HCT116 (cell line): ENCODE data around the gene ZBTB20. TPM values are rescaled to one million over a fixed set of nuclear protein-coding genes. Genes with fewer than 3 reads are reported as not detected.

ENCODE experiments used
- ATAC-seq: fragments of 200-7000 bp; cut with Tn5 transposase; 2 replicates; pipeline ENCODE4 v1.9.1; 2020; ENCODE audit warnings: mild to moderate bottlenecking, moderate library complexity
- BruUV-seq: library from RNA; stranded (reverse); fragments of 400-500 nt; replicated peaks from 2 replicates; lab custom pipeline; 2021; lab: Mats Ljungman, UMichigan
- CTCF ChIA-PET: fragments of 300-600 bp; sonication (Branson Sonifier 250); formaldehyde crosslinking; loops from one replicate; lab custom pipeline; 2021; ENCODE audit warnings: antibody characterized with exemption; lab: Charles Lee
- POLR2A ChIA-PET: fragments of 300-600, 350-600 bp; sonication (Branson Sonifier 250); formaldehyde crosslinking; loops from one replicate; lab custom pipeline; 2021; ENCODE audit warnings: antibody characterized with exemption; lab: Charles Lee
- RAD21 ChIA-PET, 2 experiments: fragments of 300-600 bp; sonication (Branson Sonifier 250); formaldehyde crosslinking; loops; one replicate each; lab custom pipeline; 2023; ENCODE audit warnings: low total read pairs in 2 of 2; ENCODE audit not compliant: uncharacterized antibody in 2 of 2, unreplicated experiment in 2 of 2, low non-redundant PET in 1 of 2; lab: Charles Lee
- DNase-seq: peaks from one replicate; pipeline ENCODE4 v3.0.0-alpha.2; 2010; ENCODE audit warnings: low read depth, low spot score
- H2AFZ ChIP-seq: fragments of 200-600 bp; shearing (Covaris generic), sonication (generic); 2 replicates; pipeline ENCODE4 v1.6.1; 2017; ENCODE audit warnings: low read depth, mixed run types, mixed read lengths, antibody characterized with exemption, low read length; ENCODE audit not compliant: poor library complexity, severe bottlenecking
- H3K27ac ChIP-seq: 2 replicates; pipeline ENCODE4 v1.5.1; 2012; ENCODE audit warnings: low read depth, low read length
- H3K27me3 ChIP-seq: fragments of 200-600 bp; sonication (generic); 2 replicates; pipeline ENCODE4 v1.6.1; 2016; ENCODE audit warnings: mixed run types, low read length, mixed read lengths; ENCODE audit not compliant: insufficient read depth
- H3K36me3 ChIP-seq, 2 experiments: fragments of 200-500 bp in 1 of 2; fragments of 200-600 bp in 1 of 2; sonication (Bioruptor generic) in 1 of 2; sonication (generic) in 1 of 2; 2 replicates each; pipeline versions ENCODE4 v1.5.1 to v1.6.1; 2014 to 2016; ENCODE audit warnings: low read length in 2 of 2, inconsistent platforms in 1 of 2, mixed read lengths in 1 of 2, mixed run types in 1 of 2; ENCODE audit not compliant: insufficient read depth in 2 of 2, control insufficient read depth in 1 of 2
- H3K4me1 ChIP-seq, 2 experiments: fragments of 200-600 bp in 1 of 2; sonication (generic) in 1 of 2; 2 replicates each; pipeline versions ENCODE4 v1.5.1 to v1.6.1; 2012 to 2017; ENCODE audit warnings: low read length in 2 of 2, inconsistent platforms in 1 of 2, mild to moderate bottlenecking in 1 of 2, mixed read lengths in 1 of 2, mixed run types in 1 of 2, moderate library complexity in 1 of 2; ENCODE audit not compliant: insufficient read depth in 2 of 2, control insufficient read depth in 1 of 2
- H3K4me2 ChIP-seq: fragments of 200-600 bp; sonication (generic); 2 replicates; pipeline ENCODE4 v1.6.1; 2017; ENCODE audit warnings: mixed run types, low read length, mixed read lengths
- H3K4me3 ChIP-seq, 2 experiments: fragments of 200-600 bp in 1 of 2; sonication (generic) in 1 of 2; replicated peaks in 1 of 2; 2 replicates each; pipeline ENCODE4 v1.5.1; 2011 to 2016; ENCODE audit warnings: low read length in 2 of 2, control low read depth in 1 of 2, low read depth in 1 of 2, mild to moderate bottlenecking in 1 of 2, mixed read lengths in 1 of 2, mixed run types in 1 of 2
- H3K79me2 ChIP-seq: fragments of 200-600 bp; sonication (generic); 2 replicates; pipeline ENCODE4 v1.6.1; 2017; ENCODE audit warnings: mild to moderate bottlenecking, mixed run types, low read length, moderate library complexity, mixed read lengths; ENCODE audit not compliant: insufficient read depth
- H3K9ac ChIP-seq: fragments of 200-600 bp; sonication (generic); 2 replicates; pipeline ENCODE4 v1.6.1; 2016; ENCODE audit warnings: low read length, mixed read lengths
- H3K9me2 ChIP-seq: fragments of 200-600 bp; sonication (generic), shearing (Covaris generic); 2 replicates; pipeline ENCODE4 v1.6.1; 2017; ENCODE audit warnings: mixed run types, mild to moderate bottlenecking, moderate library complexity; ENCODE audit not compliant: insufficient read depth
- H3K9me3 ChIP-seq, 2 experiments: fragments of 200-500 bp in 1 of 2; fragments of 200-600 bp in 1 of 2; sonication (Bioruptor generic) in 1 of 2; sonication (generic) in 1 of 2; 2 replicates each; pipeline ENCODE4 v1.6.1; 2014 to 2017; ENCODE audit warnings: low read length in 2 of 2, mixed read lengths in 2 of 2, inconsistent platforms in 1 of 2, low read depth in 1 of 2, mild to moderate bottlenecking in 1 of 2, mixed run types in 1 of 2, moderate library complexity in 1 of 2; ENCODE audit not compliant: control insufficient read depth in 1 of 2, insufficient read depth in 1 of 2
- H4K20me1 ChIP-seq: fragments of 200-600 bp; sonication (generic), shearing (Covaris generic); 2 replicates; pipeline ENCODE4 v1.6.1; 2017; ENCODE audit warnings: mixed run types, mild to moderate bottlenecking, moderate library complexity; ENCODE audit not compliant: insufficient read depth
- CBX3 ChIP-seq: IDR thresholded peaks from 2 replicates; pipeline ENCODE4 v1.6.1; 2012; ENCODE audit warnings: low read depth
- CEBPB ChIP-seq: IDR thresholded peaks from 2 replicates; pipeline ENCODE4 v1.6.1; 2012; ENCODE audit warnings: low read depth
- ELF1 ChIP-seq: IDR thresholded peaks from 2 replicates; pipeline ENCODE4 v1.6.1; 2012; ENCODE audit warnings: low read depth, borderline replicate concordance
- EZH2 ChIP-seq: fragments of 200-600 bp; sonication (generic); IDR thresholded peaks from 2 replicates; pipeline ENCODE4 v1.6.1; 2017; ENCODE audit warnings: antibody characterized with exemption, mixed run types
- EZH2phosphoT487 ChIP-seq: fragments of 200-600 bp; IDR thresholded peaks from 2 replicates; pipeline ENCODE4 v1.6.1; 2018; ENCODE audit warnings: antibody characterized with exemption, borderline replicate concordance
- POLR2A ChIP-seq: IDR thresholded peaks from 2 replicates; pipeline ENCODE4 v1.7.0; 2011; ENCODE audit warnings: borderline replicate concordance; ENCODE audit not compliant: insufficient read depth, insufficient read length; ENCODE audit errors: extremely low read depth
- POLR2AphosphoS5 ChIP-seq: IDR thresholded peaks from 2 replicates; pipeline ENCODE4 v1.6.1; 2011; ENCODE audit warnings: mild to moderate bottlenecking, low read depth, low read length, moderate library complexity
- RAD21 ChIP-seq: IDR thresholded peaks from 2 replicates; pipeline ENCODE4 v1.6.1; 2012; ENCODE audit warnings: low read depth, mild to moderate bottlenecking
- TCF7L2 ChIP-seq: IDR thresholded peaks from 2 replicates; pipeline ENCODE4 v1.7.0; 2011; ENCODE audit warnings: borderline replicate concordance, inconsistent platforms; ENCODE audit not compliant: insufficient read depth, insufficient read length; ENCODE audit errors: extremely low read depth
- intact Hi-C: fragments of 100-400 bp; cut with micrococcal nuclease; formaldehyde crosslinking; loops from 2 replicates; pipeline ENCODE4 v1.10.0; 2022
- total RNA-seq: library from RNA; stranded (reverse); gene quantifications from one replicate; pipeline ENCODE4 v1.2.1, GENCODE V29; 2021; ENCODE audit not compliant: unreplicated experiment
- TF ChIP-seq, protein P1 (sequence below), 3 experiments: fragments of 200-600 bp in 1 of 3; sonication (generic) in 1 of 3; IDR thresholded peaks in 2 of 3; conservative IDR thresholded peaks in 1 of 3; 2 replicates each; pipeline ENCODE4 v1.5.1; 2012 to 2017; ENCODE audit warnings: low read depth in 2 of 3, low read length in 2 of 3, antibody characterized with exemption in 1 of 3, borderline replicate concordance in 1 of 3, control low read depth in 1 of 3, mild to moderate bottlenecking in 1 of 3, mixed read lengths in 1 of 3, mixed run types in 1 of 3, moderate library complexity in 1 of 3; ENCODE audit not compliant: insufficient read depth in 1 of 3
- TF ChIP-seq, protein P2 (sequence below): IDR thresholded peaks from 2 replicates; pipeline ENCODE4 v1.6.1; 2011; ENCODE audit warnings: mild to moderate bottlenecking, low read length, moderate library complexity; ENCODE audit not compliant: insufficient replicate concordance; ENCODE audit errors: extremely low read depth
- TF ChIP-seq, protein P3 (sequence below): IDR thresholded peaks from 2 replicates; pipeline ENCODE4 v1.6.1; 2012

ZBTB20 gene
- total RNA-seq, 1 experiment from 2014 or later: 42.1 TPM

DNA sequence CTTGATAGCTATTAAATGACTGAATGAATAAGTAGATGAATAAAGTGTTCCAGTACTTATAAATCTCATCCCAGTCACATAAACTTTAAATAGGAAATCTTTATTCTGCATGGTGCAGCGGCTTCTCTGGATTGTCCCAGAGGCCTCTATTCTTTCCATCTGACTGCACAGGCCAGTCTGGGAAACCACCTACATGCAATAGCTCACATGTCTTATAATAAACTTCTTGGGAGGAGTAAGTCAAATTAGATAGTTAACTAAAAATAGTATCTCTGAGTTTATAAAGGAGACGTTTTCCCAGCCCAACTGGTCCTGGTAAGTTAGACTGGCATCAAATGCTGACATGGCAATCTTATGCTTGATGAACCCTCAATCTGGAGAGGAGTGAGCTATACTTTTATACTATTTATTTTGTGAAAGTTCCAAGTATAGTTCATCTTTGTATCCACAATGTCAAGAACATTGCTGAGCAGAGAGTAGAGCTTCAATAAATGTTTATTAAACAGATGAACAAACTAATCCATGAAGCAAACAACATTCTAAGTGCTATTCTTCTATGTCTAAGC lies 435.7 kb downstream of the ZBTB20 start:
- Histone ChIP-seq H3K79me2 (peaks cover 64% of the 10 kb centered on the region), H2AFZ (no peak overlapping the region), H3K9me2 (no peaks in the 10 kb centered on the region), H3K4me2 (no peak overlapping the region), H3K27ac (no peak overlapping the region), H3K4me1 (peaks cover 54 to 75% of the 10 kb centered on the region in 2 experiments), H4K20me1 (no peaks in the 10 kb centered on the region), H3K36me3 (peaks cover 0 to 9% of the 10 kb centered on the region in 2 experiments; a peak in 1 of 4 replicates), H3K9me3 (no peaks in the 10 kb centered on the region), H3K9ac (no peak overlapping the region), H3K27me3 (no peaks in the 10 kb centered on the region), H3K4me3 (no peak overlapping the region)
- RAD21 ChIA-PET: no interaction called here
- CTCF ChIA-PET: no interaction called here
- POLR2A ChIA-PET: interaction anchor here (0.9 kb wide), 1 partner anchor 34 kb away, joined by 3 read pairs; no protein-coding TSS in a partner anchor
- TF ChIP-seq, protein P1, sequence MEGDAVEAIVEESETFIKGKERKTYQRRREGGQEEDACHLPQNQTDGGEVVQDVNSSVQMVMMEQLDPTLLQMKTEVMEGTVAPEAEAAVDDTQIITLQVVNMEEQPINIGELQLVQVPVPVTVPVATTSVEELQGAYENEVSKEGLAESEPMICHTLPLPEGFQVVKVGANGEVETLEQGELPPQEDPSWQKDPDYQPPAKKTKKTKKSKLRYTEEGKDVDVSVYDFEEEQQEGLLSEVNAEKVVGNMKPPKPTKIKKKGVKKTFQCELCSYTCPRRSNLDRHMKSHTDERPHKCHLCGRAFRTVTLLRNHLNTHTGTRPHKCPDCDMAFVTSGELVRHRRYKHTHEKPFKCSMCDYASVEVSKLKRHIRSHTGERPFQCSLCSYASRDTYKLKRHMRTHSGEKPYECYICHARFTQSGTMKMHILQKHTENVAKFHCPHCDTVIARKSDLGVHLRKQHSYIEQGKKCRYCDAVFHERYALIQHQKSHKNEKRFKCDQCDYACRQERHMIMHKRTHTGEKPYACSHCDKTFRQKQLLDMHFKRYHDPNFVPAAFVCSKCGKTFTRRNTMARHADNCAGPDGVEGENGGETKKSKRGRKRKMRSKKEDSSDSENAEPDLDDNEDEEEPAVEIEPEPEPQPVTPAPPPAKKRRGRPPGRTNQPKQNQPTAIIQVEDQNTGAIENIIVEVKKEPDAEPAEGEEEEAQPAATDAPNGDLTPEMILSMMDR (IDR thresholded peaks at IDR 0.05 in 2 of 3, conservative IDR thresholded peaks at IDR 0.05 in 1 of 3; ENCODE audit: borderline replicate concordance in 1 of 3, insufficient read depth in 1 of 3, low read depth in 2 of 3, low read length in 2 of 3): no peak
- TF ChIP-seq RAD21: no peak
- no TSS peak for BruUV-seq
- intact Hi-C loops: no loop called here
- no peak for ATAC-seq
- DNase-seq: no peak

DNA sequence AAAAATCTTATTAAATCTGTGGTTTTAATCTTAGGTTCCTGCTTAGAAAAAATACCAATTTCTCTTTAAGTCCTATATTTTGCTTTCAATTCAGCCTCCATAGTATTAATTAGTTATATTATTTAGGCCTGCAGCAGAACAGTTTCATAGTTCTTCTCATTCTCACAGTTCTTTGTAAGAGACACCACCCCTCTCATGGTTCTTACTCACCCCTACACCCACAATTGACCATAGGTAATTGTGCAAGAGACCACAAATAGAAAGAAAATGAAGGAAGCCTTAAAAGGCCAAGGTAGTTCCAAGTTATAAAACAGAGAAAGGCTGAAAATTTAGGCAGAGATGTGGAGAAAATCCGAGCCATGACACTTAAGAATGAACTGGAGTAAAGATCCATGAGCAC lies 438.0 kb downstream of the ZBTB20 start:
- CTCF ChIA-PET: no interaction called here
- H3K27me3 ChIP-seq: no peaks in the 10 kb centered on the region
- no peak for TF ChIP-seq ELF1
- 0 out of 2 replicates have a peak, but pooled peaks have one; percentile 23 for TF ChIP-seq CBX3
- no peak for TF ChIP-seq TCF7L2
- TF ChIP-seq EZH2: no peak
- no peak for TF ChIP-seq POLR2A
- no peak for TF ChIP-seq POLR2AphosphoS5
- TF ChIP-seq EZH2phosphoT487: no peak
- TF ChIP-seq, protein P2, sequence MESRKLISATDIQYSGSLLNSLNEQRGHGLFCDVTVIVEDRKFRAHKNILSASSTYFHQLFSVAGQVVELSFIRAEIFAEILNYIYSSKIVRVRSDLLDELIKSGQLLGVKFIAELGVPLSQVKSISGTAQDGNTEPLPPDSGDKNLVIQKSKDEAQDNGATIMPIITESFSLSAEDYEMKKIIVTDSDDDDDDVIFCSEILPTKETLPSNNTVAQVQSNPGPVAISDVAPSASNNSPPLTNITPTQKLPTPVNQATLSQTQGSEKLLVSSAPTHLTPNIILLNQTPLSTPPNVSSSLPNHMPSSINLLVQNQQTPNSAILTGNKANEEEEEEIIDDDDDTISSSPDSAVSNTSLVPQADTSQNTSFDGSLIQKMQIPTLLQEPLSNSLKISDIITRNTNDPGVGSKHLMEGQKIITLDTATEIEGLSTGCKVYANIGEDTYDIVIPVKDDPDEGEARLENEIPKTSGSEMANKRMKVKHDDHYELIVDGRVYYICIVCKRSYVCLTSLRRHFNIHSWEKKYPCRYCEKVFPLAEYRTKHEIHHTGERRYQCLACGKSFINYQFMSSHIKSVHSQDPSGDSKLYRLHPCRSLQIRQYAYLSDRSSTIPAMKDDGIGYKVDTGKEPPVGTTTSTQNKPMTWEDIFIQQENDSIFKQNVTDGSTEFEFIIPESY: no peak
- TF ChIP-seq CEBPB: peak; percentile 93
- TF ChIP-seq, protein P3, sequence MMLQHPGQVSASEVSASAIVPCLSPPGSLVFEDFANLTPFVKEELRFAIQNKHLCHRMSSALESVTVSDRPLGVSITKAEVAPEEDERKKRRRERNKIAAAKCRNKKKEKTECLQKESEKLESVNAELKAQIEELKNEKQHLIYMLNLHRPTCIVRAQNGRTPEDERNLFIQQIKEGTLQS: no peak

More for the DNA sequence above, 438.0 kb downstream of the ZBTB20 start:
- RAD21 ChIA-PET: no interaction called here
- POLR2A ChIA-PET: no interaction called here
- no peak overlapping the region for H3K4me3 ChIP-seq
- BruUV-seq: no TSS peak
- H3K9ac ChIP-seq: peak overlapping the region; percentile 25
- intact Hi-C loops: loop anchor here (5.0 kb wide), 1 partner anchor 62 kb away; no protein-coding TSS in a partner anchor
- no peaks in the 10 kb centered on the region for H3K9me2 ChIP-seq
- no peaks in the 10 kb centered on the region for H3K9me3 ChIP-seq
- peak overlapping the region; percentile 79; the same call in 1 of the 2 replicates for H3K27ac ChIP-seq
- peaks cover 59 to 74% of the 10 kb centered on the region in 2 experiments for H3K4me1 ChIP-seq
- ATAC-seq (no peak), DNase-seq (no peak)
- H3K36me3 ChIP-seq: peaks cover 0 to 9% of the 10 kb centered on the region in 2 experiments; a peak in 1 of 4 replicates
- no peak overlapping the region for H2AFZ ChIP-seq
- H3K79me2 ChIP-seq: peaks cover 64% of the 10 kb centered on the region
- peak overlapping the region; percentile 43 for H3K4me2 ChIP-seq
- no peaks in the 10 kb centered on the region for H4K20me1 ChIP-seq
